ENCODE data around the gene ZNF283.

DNA sequence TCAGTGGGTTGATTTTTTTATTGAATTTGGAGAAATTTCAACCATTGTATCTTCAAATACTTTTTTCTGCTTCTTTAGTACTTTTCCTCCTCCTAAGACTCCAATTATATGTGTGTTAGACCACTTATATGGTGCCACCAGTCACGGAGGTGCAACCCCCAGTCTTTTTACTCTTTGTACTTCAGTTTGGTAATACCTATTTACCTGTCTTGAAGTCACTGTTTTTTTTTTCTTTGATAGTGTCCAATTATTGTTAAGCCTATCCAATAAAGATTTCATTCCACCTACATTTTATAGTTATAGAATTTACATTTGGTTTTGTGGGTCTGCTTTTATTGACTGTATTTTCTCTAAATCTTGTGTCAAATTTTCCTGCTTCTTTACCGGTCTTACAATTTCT, 14.9 kb downstream of the ZNF283 start:
- no peak for TF ChIP-seq POLR2AphosphoS5 (IDR thresholded peaks at IDR 0.05; ENCODE audit: borderline replicate concordance, low read depth, low read length)
- TF ChIP-seq EZH2 (IDR thresholded peaks at IDR 0.05) = no peak
- TF ChIP-seq FOXP2 (optimal IDR thresholded peaks at IDR 0.05; ENCODE audit: control extremely low read depth, extremely low read length, insufficient read depth) = no peak

Measured in SK-N-MC (cell line).